HuH-7.5 (cell line): ENCODE measurements around the gene MED9.

Source experiments
- DNase-seq: peaks from one replicate; pipeline ENCODE4 v3.0.0; 2011; ENCODE audit warnings: low spot score

The MED9 gene

GRCh38 chr17:17491546-17491988 is 14.8 kb downstream of the MED9 start:
- DNase-seq: no peak

DNA sequence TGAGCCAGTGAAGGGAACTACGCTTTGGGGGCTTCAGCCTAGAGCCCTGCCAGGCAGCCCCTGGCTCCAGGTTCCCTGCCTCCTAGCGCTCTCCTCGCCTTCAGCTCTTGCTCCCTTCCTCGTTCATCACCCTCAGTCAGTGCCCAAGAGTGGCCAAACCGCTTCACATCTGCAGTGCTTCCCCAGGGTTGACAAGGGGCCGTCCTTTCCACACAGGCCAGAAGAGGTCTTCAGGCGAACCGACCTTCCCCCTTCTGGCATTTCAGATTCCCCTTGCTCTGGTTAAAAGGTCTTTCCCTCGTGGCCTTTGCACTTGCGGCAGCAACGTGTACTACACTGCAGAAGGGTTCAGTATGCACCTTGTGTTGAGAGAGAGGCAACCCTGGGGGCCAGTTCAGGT is 15.3 kb downstream of the MED9 start:
- no peak for DNase-seq

DNA sequence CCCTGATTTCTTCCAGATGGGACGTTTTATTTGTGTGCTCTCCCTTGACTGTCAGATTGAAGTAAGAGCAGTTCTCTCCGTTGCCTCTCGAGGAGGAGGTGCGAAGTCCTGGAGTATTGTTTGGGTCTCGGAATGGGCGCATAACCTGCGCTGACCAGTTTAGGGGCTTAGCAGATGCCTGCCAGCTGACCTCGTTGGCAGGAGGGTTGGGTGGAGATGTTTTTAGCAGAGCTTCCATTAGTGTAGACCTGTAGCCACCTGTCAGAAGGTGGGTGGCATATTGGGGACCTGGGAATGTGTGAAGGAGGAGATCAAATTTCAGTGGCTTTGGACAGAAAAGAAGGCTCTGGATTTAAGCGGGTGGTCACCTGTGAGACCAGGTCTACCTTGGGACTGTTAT is 15.8 kb downstream of the MED9 start:
- no peak for DNase-seq

DNA sequence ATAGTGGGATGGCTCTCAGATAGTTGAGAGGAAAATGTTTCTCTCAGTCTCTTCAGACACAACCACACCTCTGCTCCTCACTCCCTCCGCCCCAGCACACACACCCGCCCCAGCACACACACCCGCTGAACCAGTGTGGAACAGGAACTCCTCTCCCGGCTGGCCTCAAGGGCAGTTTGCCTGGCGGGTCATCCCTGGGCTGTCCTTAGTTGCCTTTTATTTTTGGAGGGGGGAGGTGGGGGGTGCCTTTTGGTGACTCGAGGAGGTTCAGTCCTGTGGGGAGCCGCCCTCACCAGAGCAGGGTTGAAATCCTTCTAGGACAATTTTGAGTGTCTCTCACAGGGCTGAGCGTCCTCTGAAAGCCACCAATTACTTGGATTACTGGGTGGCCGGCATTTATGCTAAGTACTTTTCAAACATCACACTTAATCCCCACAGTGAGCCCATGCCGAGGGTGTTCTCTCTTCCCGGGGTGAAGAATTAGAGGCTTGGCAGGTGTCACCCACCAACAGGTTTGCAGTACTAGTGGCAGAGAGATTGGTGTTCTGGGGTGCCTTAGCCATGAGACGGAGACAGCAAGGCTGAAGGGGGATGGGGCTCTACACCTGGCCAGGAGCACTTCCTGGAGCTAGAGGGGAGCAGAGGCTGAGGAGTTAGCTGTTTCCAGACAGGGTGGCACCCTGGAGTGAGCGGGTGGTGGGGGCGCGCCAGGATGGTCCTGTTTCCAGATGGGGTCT is 16.6 kb downstream of the MED9 start:
- no peak for DNase-seq

GRCh38 chr17:17493986-17494466 is 17.2 kb downstream of the MED9 start:
- DNase-seq: no peak

DNA sequence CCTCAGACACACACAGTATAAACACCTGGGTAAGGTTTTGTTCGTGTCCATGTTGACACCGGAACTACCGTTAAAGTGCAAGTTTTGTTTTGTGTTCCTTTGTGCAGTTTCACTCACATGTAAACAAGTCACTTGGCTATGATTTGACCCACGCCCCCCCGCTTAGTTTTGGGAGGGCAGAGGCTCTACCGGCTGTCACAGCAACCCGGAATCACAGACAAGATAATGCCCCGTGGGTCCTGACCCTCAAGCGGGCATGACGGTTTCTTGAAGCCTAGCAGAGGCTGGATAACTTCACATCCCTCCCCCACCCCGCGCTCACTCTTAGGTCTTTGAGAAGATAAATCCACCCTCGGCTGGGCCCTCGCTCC is 17.7 kb downstream of the MED9 start:
- DNase-seq: no peak

DNA sequence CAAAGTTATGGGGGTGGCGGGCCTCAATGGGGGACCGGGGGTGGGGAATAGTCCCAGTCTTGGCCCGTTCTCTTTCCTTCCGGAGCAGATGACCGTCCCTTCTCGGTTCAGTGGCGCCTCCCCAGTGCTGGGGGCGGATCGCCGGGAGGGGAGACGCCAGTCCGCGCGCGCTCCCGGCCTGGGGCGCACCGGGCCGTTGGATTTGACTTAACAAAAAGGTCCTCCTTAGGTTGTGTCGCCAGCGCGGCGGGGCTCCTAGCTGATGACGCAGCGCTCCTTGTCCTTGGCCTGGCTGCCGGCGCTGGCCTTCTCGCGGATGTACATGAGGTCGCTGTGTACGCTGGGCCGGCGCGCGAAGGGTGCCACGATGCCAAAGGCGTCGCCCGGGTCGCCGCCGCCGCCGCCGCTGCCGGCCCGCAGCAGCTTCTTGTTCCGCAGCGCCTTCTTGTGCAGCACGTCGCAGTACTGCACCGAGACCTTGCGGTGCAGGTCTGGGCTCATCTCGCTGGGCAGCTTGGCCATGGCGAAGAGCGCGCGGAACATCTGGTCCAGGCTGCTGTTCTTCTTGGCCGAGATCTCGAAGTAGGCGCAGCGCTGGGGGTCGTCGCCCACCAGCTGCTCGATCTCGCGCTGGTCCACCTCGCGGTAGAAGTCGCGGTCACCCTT is 18.2 kb downstream of the MED9 start:
- no peak for DNase-seq

DNA sequence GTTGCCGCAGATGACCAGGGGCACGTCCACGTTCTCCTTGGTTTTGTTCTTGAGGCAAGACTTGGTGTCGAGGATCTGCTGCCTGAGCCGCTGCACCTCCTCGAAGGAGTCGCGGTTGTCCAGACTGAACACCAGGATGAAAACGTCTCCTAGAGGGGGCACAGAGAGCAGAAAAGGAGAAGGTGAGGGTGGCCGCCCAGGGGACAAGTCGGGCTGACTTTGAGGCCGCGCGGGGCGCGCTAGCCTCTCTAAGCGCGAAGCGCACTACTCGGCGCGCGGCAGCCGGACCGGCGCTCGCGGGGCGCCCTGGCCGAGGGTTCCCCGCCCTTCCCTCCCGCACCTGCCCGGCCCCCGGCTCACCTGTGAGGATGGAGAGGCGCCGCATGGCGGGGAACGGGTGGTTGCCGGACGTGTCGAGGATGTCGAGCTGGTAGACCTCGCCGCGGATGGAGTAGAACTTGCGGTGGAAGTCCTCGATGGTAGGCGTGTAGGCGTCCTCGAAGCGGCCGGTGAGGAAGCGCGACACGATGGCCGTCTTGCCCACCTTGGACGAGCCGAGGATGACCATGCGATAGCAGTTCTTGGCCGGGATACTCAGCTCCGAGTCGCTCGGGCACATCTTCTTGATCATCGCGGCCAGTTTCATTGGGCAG is 18.9 kb downstream of the MED9 start:
- DNase-seq: no peak

GRCh38 chr17:17496189-17497064 is 19.6 kb downstream of the MED9 start, which contains the start of gene RASD1:
TSS of gene RASD1 (minus strand) at chr17:17496395. CDS start at chr17:17496181, 214 bp downstream.
- peak; percentile 94 for DNase-seq

- DNase-seq: no peak
These were observed 20.5 kb downstream of the MED9 start for GRCh38 chr17:17497065-17497844.

GRCh38 chr17:17497845-17498520 is 21.2 kb downstream of the MED9 start:
- DNase-seq: no peak

- no peak for DNase-seq
These were observed 22.0 kb downstream of the MED9 start for GRCh38 chr17:17498606-17499301.

DNA sequence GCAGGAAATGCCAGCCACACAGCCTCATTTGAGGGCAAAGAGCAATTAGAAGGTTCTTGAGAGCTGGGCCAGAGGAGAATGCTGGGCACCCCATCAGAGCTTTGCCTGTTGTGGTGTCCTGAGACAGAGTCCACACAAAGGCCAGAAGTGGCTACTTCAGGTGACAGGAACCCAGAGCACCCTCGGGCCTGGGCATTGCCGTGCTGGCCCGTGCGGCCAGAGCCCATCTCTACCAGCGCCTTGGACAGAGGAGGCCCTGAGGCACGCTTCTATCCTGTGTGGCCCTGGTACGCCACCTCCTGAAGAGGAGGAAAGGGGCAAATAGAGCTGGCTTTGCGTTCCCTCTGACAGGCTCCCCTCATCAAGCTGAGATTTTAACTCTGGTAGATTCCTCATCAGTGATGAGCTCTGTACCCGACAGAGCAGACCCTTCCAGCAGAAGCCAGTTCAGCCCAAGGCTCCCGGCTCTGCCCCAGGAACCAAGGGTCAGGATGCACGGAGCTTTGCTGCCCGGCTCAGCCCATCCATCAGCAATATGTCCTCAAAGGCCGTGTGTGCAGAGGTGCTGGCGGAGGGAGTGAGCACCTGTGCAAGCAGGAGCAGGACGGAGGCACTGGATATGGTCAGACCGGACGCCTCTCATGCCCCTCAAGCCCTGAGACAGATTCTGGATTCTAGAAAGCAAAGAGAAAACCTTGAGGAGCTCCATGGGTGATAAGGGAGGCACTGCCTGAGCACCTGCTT is 22.8 kb downstream of the MED9 start:
- DNase-seq: no peak

DNA sequence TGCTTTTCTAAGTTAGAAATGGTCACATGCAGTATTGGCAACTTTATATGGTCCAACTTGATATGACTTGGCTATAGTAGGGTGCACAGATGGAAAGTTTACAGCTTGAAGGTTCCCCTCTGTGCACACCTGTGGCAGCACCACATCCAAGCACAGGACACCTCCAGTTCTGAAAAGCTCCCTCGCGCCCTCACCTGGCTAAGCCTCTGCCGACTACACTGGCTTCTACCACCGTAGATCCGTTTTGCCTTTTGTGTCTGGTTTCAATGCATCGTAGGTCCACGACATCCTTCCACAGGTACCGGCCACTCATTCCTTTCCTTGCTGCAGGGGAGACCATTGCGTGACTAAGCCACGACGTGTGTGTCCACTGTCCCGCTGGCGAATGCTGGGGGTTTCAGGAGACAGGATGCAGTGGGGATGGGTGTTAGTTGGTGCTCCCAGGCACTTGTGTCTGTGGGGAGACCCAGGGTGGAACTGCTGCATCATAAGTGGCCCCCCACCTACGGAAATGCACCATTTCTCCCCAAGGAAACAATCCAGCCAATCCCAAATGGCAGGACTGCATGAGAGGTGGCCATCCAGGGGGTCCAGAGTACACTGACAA is 24.3 kb downstream of the MED9 start:
- DNase-seq: no peak

DNA sequence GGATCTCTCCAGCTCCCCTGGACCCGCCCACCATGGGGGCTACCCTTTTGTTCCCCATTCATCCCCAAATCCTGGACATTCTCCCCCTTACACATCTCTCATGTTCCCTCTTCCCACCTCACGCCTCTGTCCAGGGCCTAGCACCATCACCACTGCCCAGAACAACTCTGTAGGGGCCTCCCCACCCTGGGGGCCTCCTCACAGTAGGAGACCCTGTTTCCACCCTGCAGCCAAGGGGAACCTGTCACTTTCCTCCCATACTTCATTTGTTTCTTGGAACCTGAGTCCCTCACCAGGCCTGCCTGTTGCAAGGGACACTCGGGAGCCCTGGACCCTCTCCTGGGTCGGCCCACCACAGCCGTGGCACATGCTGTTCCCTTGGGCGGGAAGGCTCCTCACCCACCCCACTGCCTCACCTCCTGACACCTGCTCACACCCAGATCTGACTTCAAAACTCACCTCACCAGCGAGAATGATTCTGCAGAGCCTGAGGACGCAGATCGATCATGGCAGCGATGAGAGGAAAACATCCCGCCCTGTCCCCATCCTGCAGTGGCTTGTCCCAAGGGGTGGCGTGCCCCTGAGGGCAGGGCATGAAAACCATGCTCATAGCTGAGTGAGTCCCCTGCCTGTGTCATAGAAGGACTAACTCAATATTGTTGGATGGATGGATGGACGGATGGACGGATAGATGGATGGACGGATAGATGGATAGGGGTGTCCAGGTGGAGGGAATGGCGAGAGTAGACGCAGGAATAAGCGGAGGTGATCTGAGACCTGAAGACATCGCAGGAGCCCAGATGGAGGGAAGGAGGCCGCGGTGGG is 26.2 kb downstream of the MED9 start:
- DNase-seq: no peak

DNA sequence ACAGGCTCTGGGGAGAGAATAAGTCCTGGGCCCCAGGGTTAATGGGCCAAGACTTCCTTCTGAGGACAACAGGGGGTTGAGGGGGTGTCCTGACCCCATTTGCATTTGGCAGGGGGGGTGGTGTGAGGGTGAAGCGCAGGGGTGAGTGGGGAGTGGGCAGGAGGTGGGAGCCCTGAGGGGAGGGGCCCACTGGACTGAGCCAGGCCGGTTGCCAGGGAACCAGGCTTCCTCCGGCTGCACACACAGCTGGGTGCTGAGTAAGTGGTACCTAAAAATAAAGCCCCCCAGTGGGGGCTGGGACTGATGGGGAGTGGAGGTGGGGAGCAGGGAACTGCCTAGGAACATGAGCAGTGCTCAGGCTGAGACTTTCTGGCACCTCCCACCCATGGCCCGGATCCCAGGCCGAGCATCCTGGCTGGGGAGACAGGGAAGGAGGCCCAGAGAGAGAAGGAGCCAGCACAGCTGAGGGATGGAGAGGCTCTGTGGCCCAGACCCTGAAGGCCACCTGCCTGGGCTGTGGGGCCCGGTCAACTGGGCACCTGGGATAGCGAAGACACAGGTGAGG is 26.8 kb downstream of the MED9 start:
- DNase-seq: no peak

DNA sequence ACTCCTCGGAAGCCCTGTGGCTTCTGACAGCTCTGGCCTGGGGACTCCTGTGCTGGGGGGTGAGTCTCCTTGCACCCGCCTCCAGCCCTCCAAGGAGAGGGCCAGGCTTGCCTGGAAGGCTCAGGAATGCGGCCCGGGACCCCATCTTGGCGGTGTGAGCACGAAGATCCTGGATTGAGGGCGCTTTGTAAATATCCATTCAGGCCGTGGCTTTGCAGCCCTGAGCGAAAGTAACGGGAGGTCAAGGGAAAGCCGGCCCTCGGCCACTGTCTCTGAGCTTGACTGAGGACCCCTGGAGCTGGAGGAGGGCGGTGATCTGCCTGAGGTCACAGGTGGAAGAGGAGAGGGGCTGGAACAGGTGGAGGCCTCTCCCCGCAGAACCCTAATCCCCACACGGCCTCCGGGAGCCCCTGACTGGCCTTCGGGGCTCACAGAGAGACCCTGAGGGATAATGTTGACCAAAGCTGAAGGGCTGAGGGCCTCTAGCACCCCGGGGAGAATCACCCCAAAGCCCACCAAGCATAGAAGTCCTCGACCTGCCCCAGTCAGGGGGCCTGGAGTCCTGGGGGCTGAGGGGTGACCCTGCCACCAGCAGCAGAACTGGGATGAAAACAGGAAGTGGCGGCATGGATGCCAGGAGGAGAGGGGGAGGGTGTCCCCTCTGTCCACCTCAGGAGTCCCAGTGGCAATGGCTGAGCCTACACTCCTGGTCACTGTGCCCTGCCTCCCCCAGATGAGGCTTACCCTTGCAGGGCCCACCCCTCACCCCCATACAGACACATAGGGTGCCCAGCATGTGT is 27.7 kb downstream of the MED9 start:
- no peak for DNase-seq
